Measurements from ENCODE around the gene HCFC1.

HCFC1 gene

GRCh38 chrX:153905481-153906095 lies 66.0 kb downstream of the HCFC1 start:
- FAIRE-seq (no peak), DNase-seq (ENCODE audit: low spot score) (no peak)

- no peak for FAIRE-seq
- no peak for DNase-seq (ENCODE audit: low spot score)
These were observed 67.3 kb downstream of the HCFC1 start, which contains the start of gene AVPR2 for GRCh38 chrX:153903991-153904957. AVPR2 (plus strand) TSS chrX:153904673; CDS start chrX:153905146, 473 bp downstream.

- no peak for FAIRE-seq
- no peak for DNase-seq (ENCODE audit: low spot score)
These were observed 68.2 kb downstream of the HCFC1 start for GRCh38 chrX:153903238-153903980.

GRCh38 chrX:153902385-153902784 lies 69.2 kb downstream of the HCFC1 start:
- FAIRE-seq, result no peak
- no peak for DNase-seq (ENCODE audit: low spot score)

- FAIRE-seq (no peak), DNase-seq (ENCODE audit: low spot score) (no peak)
These were observed 69.9 kb downstream of the HCFC1 start for GRCh38 chrX:153901753-153902140.

GRCh38 chrX:153900831-153901752 lies 70.5 kb downstream of the HCFC1 start:
- peak; percentile 79 for DNase-seq (ENCODE audit: low spot score)
- peak; percentile 85 for FAIRE-seq

GRCh38 chrX:153897899-153898298 lies 73.7 kb downstream of the HCFC1 start:
- FAIRE-seq (no peak), DNase-seq (ENCODE audit: low spot score) (no peak)

All from RCC 7860 (cell line).